Measurements from ENCODE around the gene CCNE1. TPM values are rescaled to one million over a fixed set of nuclear protein-coding genes. Genes with fewer than 3 reads are reported as not detected.

Gene CCNE1
- total RNA-seq: 7.0 and 8.5 TPM in 2 replicates

GRCh38 chr19:29811125-29812079 lies at the start of gene CCNE1:
CCNE1 (plus strand) TSS chr19:29811991; CDS start chr19:29812556, 565 bp downstream.

Other genes starting within 250 kb of the CCNE1 start
- gene POP4, start 205.7 kb upstream of the CCNE1 start, total RNA-seq: 86.8 and 88.3 TPM in 2 replicates
- 6.6 and 12.3 TPM in 2 replicates for gene PLEKHF1, start 146.5 kb upstream of the CCNE1 start, total RNA-seq
- 18.0 and 20.2 TPM in 2 replicates for gene C19orf12, start 96.7 kb upstream of the CCNE1 start, total RNA-seq
- gene URI1, start 130.2 kb downstream of the CCNE1 start, total RNA-seq: 56.3 and 70.3 TPM in 2 replicates

Measured in thoracic aorta endothelial cell (primary cell).